GM12878 (cell line): ENCODE data around the gene CCSER2. TPM values are rescaled to one million over a fixed set of nuclear protein-coding genes. Genes with fewer than 3 reads are reported as not detected.

Source experiments
- ATAC-seq: fragments of 200-7000 bp; cut with Tn5 transposase; 3 replicates; pipeline ENCODE4 v1.9.1; 2020; ENCODE audit warnings: mild to moderate bottlenecking, moderate library complexity
- BruUV-seq: library from RNA; stranded (reverse); fragments of 400-500 nt; replicated peaks from 2 replicates; lab custom pipeline; 2021; lab: Mats Ljungman, UMichigan
- CTCF ChIA-PET: fragments of 300-600 bp; sonication (Branson Sonifier 250); formaldehyde crosslinking; extraction: SDS; loops from one replicate; lab custom pipeline; 2021; ENCODE audit warnings: inconsistent platforms; lab: Yijun Ruan, JAX
- POLR2A ChIA-PET: fragments of 350-600 bp; formaldehyde crosslinking; extraction: SDS; loops from one replicate; lab custom pipeline; 2021; ENCODE audit warnings: inconsistent platforms; lab: Charles Lee
- RAD21 ChIA-PET: fragments of 300-600 bp; sonication (Branson Sonifier 250); formaldehyde crosslinking; loops from one replicate; lab custom pipeline; 2023; ENCODE audit warnings: antibody characterized with exemption; ENCODE audit not compliant: unreplicated experiment; lab: Charles Lee
- SMC1A ChIA-PET: fragments of 300-600 bp; sonication (Branson Sonifier 250); formaldehyde crosslinking; loops from one replicate; lab custom pipeline; 2023; ENCODE audit not compliant: unreplicated experiment, uncharacterized antibody; lab: Charles Lee
- DNase-seq: peaks from one replicate; pipeline ENCODE4 v3.0.0-alpha.2; 2011; ENCODE audit warnings: low read depth, low spot score
- FAIRE-seq: peaks from 3 replicates; lab custom pipeline; 2011; peaks lifted over from hg19 to GRCh38; lab: Jason Lieb, UNC
- H2AFZ ChIP-seq: 2 replicates; pipeline ENCODE4 v1.6.0; 2011; ENCODE audit warnings: low read depth, low read length, control low read depth; ENCODE audit not compliant: control insufficient read depth
- H3K27ac ChIP-seq: 2 replicates; pipeline ENCODE4 v1.5.1; 2011; ENCODE audit warnings: control low read depth; ENCODE audit not compliant: control insufficient read depth, insufficient read depth
- H3K27me3 ChIP-seq, 2 experiments: replicated peaks in 1 of 2; 2 replicates each; pipeline versions ENCODE4 v1.6.0 to v1.6.1; 2011; ENCODE audit warnings: low read length in 1 of 2; ENCODE audit not compliant: control insufficient read depth in 2 of 2, insufficient read depth in 2 of 2
- H3K36me3 ChIP-seq, 2 experiments: 2 replicates each; pipeline ENCODE4 v1.5.1; 2011; ENCODE audit warnings: low read length in 1 of 2; ENCODE audit not compliant: control insufficient read depth in 2 of 2, insufficient read depth in 2 of 2
- H3K4me1 ChIP-seq: 2 replicates; pipeline ENCODE4 v1.6.1; 2011; ENCODE audit warnings: mild to moderate bottlenecking, low read length, moderate library complexity, mixed read lengths; ENCODE audit not compliant: control insufficient read depth, insufficient read depth
- H3K4me2 ChIP-seq: 2 replicates; pipeline ENCODE4 v1.6.0; 2011; ENCODE audit warnings: control low read depth; ENCODE audit not compliant: control insufficient read depth, insufficient read depth
- H3K4me3 ChIP-seq: fragments of 200-600 bp; sonication (generic); 2 replicates; pipeline ENCODE4 v1.5.1; 2016
- H3K79me2 ChIP-seq: 2 replicates; pipeline ENCODE4 v1.6.0; 2011; ENCODE audit warnings: low read length; ENCODE audit not compliant: control insufficient read depth, insufficient read depth
- H3K9ac ChIP-seq: 2 replicates; pipeline ENCODE4 v1.8.0; 2011; ENCODE audit warnings: low read length, control low read depth, mixed read lengths; ENCODE audit not compliant: control insufficient read depth, insufficient read depth
- H3K9me3 ChIP-seq: replicated peaks from 3 replicates; pipeline ENCODE4 v1.5.1; 2011; ENCODE audit warnings: mild to moderate bottlenecking, low read length; ENCODE audit not compliant: control insufficient read depth, insufficient read depth
- H4K20me1 ChIP-seq: 2 replicates; pipeline ENCODE4 v1.6.0; 2011; ENCODE audit not compliant: control insufficient read depth, insufficient read depth
- ATF2 ChIP-seq: IDR thresholded peaks from 2 replicates; pipeline ENCODE4 v1.6.1; 2012; ENCODE audit warnings: low read length, inconsistent platforms
- ATF3 ChIP-seq: IDR thresholded peaks from 2 replicates; pipeline ENCODE4 v1.6.1; 2011; ENCODE audit warnings: low read depth, mild to moderate bottlenecking, low read length, moderate library complexity, borderline replicate concordance; ENCODE audit errors: extremely low read depth
- BCL3 ChIP-seq: IDR thresholded peaks from 2 replicates; pipeline ENCODE4 v1.6.1; 2011; ENCODE audit warnings: borderline replicate concordance, low read depth, mild to moderate bottlenecking, moderate library complexity, low read length; ENCODE audit not compliant: insufficient read depth, poor library complexity, severe bottlenecking
- IKZF2 ChIP-seq, 2 experiments: fragments of 450-650 bp; IDR thresholded peaks; 2 replicates each; pipeline ENCODE4 v1.6.1; 2017; ENCODE audit warnings: mild to moderate bottlenecking in 2 of 2, moderate library complexity in 2 of 2
- IRF4 ChIP-seq: IDR thresholded peaks from 2 replicates; pipeline ENCODE4 v1.6.1; 2011; ENCODE audit warnings: low read depth, low read length
- KAT2A ChIP-seq: conservative IDR thresholded peaks from 2 replicates; pipeline ENCODE4 v1.6.1; 2011; ENCODE audit warnings: low read depth, low read length; ENCODE audit not compliant: control insufficient read depth
- LARP7 ChIP-seq: fragments of 450-650 bp; IDR thresholded peaks from 2 replicates; pipeline ENCODE4 v1.6.1; 2017; ENCODE audit warnings: mild to moderate bottlenecking
- NR2F1 ChIP-seq: fragments of 450-650 bp; conservative IDR thresholded peaks from 2 replicates; pipeline ENCODE4 v1.6.1; 2017; ENCODE audit warnings: mild to moderate bottlenecking
- NRF1 ChIP-seq: conservative IDR thresholded peaks from 2 replicates; pipeline ENCODE4 v1.6.1; 2011; ENCODE audit warnings: mild to moderate bottlenecking, low read depth, low read length, improper control_type of control experiment
- POLR2A ChIP-seq: IDR thresholded peaks from 2 replicates; pipeline ENCODE4 v1.6.1; 2011; ENCODE audit warnings: low read depth, mild to moderate bottlenecking, low read length
- SIX5 ChIP-seq: IDR thresholded peaks from 2 replicates; pipeline ENCODE4 v1.6.1; 2011; ENCODE audit warnings: mild to moderate bottlenecking, low read depth, low read length, moderate library complexity; ENCODE audit not compliant: severe bottlenecking
- SREBF1 ChIP-seq: IDR thresholded peaks from 2 replicates; pipeline ENCODE4 v1.6.1; 2012; ENCODE audit warnings: mild to moderate bottlenecking, low read length
- SRF ChIP-seq, 2 experiments: IDR thresholded peaks; 2 replicates each; pipeline ENCODE4 v1.6.1; 2011; ENCODE audit warnings: low read depth in 2 of 2, low read length in 2 of 2, mild to moderate bottlenecking in 1 of 2, moderate library complexity in 1 of 2
- TARDBP ChIP-seq: IDR thresholded peaks from 2 replicates; pipeline ENCODE4 v1.6.1; 2016; ENCODE audit warnings: borderline replicate concordance
- WGBS: methylation state at CpG from one replicate; pipeline ENCODE4 v1.1.6; 2016; ENCODE audit warnings: low lambda C conversion rate; ENCODE audit not compliant: insufficient replicate concordance, insufficient coverage; ENCODE audit errors: missing lambda C conversion rate; 5-methylcytosine and 5-hydroxymethylcytosine counted together
- in situ Hi-C: fragments of 300-500 bp; cut with MboI; formaldehyde crosslinking; loops from 9 replicates; pipeline ENCODE4 v1.14.3; 2018; ENCODE audit warnings: mixed read lengths
- intact Hi-C: fragments of 100-400 bp; cut with micrococcal nuclease; formaldehyde crosslinking; loops from one replicate; pipeline ENCODE4 v1.14.2; 2022; ENCODE audit not compliant: unreplicated experiment
- polyA plus RNA-seq, 11 experiments: library from polyadenylated mRNA; depleted of rRNA in 4 of 11; unstranded in 6 of 11; stranded (reverse) in 5 of 11; fragments of >200 nt; fragmentation: Nextera tagmentation in 4 of 11; fragmentation: Illumina TruSeq in 1 of 11; extraction: Ambion mirVana in 4 of 11; extraction: Trizol in 1 of 11; gene quantifications; 1 replicate in 1 of 11; 2 replicates in 10 of 11; pipeline versions ENCODE4 v1.2.1 to v1.2.3, GENCODE V29; 2011 to 2016; ENCODE audit warnings: inconsistent platforms in 2 of 11, missing spikeins in 2 of 11, low read depth in 1 of 11
- total RNA-seq, 4 experiments: library from RNA; depleted of rRNA in 3 of 4; stranded (reverse); fragments of >200 nt in 3 of 4; fragmentation: Illumina TruSeq in 1 of 4; extraction: Trizol in 1 of 4; gene quantifications; 2 replicates each; pipeline versions ENCODE4 v1.2.1 to v1.2.3, GENCODE V29; 2013 to 2021

Gene CCSER2
- total and polyA plus RNA-seq, 10 of the 15 experiments (the other 5 are each of a cell fraction or from before 2014, with no cell fraction given): 4.7 to 18.8 (median 13.2) TPM

GRCh38 chr10:84545651-84546050 is 217.3 kb downstream of the CCSER2 start (continued):
- TF ChIP-seq ATF2 (no peak), IRF4 (no peak), IKZF2 (IDR thresholded peaks at IDR 0.05) (no peak), POLR2A (no peak), SIX5 (no peak), LARP7 (no peak), TARDBP (no peak)

- H3K4me1 ChIP-seq: no peaks in the 10 kb centered on the region
- FAIRE-seq: no peak
- H3K9me3 ChIP-seq: no peaks in the 10 kb centered on the region
- in situ Hi-C loops (no loop called here), intact Hi-C loops (no loop called here)
- CTCF ChIA-PET: interaction anchor here (1.4 to 3.4 kb wide), 2 partner anchors 8 to 116 kb away, joined by 5 to 24 read pairs; no protein-coding TSS in a partner anchor
- H3K36me3 ChIP-seq: no peaks in the 10 kb centered on the region
- BruUV-seq: no TSS peak
- H3K27ac ChIP-seq: no peak overlapping the region
- no peak overlapping the region for H3K4me3 ChIP-seq
- H2AFZ ChIP-seq: no peak overlapping the region
- SMC1A ChIA-PET: no interaction called here
- H3K27me3 ChIP-seq: peaks cover 0 to 3% of the 10 kb centered on the region in 2 experiments; a peak in 1 of 4 replicates
- no peak for DNase-seq
- POLR2A ChIA-PET: no interaction called here
- ATAC-seq: no peak
- WGBS: 23% methylated on average over 8 of the region's 8 CpGs
- no peak overlapping the region for H3K9ac ChIP-seq
- TF ChIP-seq KAT2A: no peak
- no peak for TF ChIP-seq SRF (IDR thresholded peaks at IDR 0.05; ENCODE audit: low read depth in 2 of 2, low read length in 2 of 2)
- TF ChIP-seq NRF1: no peak
- TF ChIP-seq SREBF1: no peak
- no peak for TF ChIP-seq NR2F1
- no peak for TF ChIP-seq ATF3
- TF ChIP-seq BCL3: no peak
- H3K79me2 ChIP-seq: no peaks in the 10 kb centered on the region
- RAD21 ChIA-PET: no interaction called here
- H3K4me2 ChIP-seq: no peak overlapping the region
- no peaks in the 10 kb centered on the region for H4K20me1 ChIP-seq
Measured at GRCh38 chr10:84546609-84547008, 218.2 kb downstream of the CCSER2 start.
